Measurements from ENCODE around the gene CPB1.
"Not testable (repeated sequence)": the region's sequence is repeated elsewhere in the genome, so short reads cannot be mapped to it uniquely, and the experiment has no call there.

CPB1 gene

DNA sequence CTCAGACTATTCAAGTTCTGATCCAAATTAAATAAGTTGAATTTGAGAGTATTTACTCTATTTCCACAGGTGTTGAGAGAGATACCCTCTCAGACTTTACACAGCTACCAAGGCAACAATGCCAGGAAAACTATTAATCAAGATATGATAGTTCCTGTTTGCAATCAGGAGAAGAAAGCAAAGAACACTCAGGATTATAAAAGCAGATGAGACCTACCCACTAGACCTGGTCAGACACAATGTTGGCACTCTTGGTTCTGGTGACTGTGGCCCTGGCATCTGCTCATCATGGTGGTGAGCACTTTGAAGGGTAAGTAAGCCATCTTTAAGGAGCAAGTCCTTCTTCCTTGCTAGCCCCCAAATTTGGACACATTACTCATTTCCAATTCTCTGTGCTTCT, at the start of gene CPB1:
TSS of gene CPB1 (plus strand) at position 227 of the 400 bp plus-strand sequence. CDS start at position 240, 13 bp downstream.
- no peak for DNase-seq

DNA sequence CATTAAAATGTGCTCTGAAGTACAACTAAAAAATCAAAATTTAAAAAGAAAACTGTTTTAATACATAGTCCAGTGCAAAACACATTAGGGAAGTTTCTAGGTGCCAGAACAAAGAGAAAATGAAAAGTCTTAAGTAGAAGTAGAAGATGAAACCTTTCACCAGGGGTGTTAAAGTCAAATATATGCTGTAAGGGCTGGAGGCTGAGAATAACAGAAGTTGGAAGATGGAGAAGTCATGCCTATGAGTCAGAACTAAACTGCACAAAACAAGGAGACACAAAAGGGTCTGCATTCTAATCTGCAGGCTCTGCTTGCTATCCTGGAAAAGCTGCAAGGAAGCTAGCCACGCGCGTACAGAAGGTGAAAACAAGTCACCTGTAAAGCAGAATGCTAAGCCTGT, 48.7 kb upstream of the CPB1 start:
- DNase-seq: no peak

DNA sequence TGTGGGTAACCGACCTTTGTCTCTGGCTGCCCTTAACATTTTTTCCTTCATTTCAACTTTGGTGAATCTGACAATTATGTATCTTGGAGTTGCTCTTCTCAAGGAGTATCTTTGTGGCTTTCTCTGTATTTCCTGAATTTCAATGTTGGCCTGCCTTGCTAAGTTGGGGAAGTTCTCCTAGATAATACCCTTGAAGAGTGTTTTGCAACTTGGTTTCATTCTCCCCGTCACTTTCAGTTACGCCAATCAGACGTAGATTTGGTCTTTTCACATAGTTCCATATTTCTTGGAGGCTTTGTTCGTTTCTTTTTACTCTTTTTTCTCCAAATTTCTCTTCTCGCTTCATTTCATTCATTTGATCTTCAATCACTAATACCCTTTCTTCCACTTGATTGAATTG, 42.6 kb upstream of the CPB1 start:
- DNase-seq: not testable (repeated sequence)

DNA sequence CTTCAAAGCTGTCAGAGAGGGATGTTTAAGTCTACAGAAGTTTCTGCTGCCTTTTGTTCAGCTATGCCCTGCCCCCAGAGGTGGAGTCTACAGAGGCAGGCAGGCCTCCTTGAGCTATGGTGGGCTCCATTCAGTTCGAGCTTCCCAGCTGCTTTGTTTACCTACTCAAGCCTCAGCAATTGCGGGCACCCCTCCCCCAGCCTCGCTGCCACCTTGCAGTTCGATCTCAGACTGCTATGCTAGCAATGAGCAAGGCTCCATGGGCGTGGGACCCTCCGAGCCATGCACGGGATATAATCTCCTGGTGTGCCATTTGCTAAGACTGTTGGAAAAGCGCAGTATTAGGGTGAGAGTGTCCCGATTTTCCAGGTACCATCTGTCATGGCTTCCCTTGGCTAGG, 41.5 kb upstream of the CPB1 start:
- not testable (repeated sequence) for DNase-seq

DNA sequence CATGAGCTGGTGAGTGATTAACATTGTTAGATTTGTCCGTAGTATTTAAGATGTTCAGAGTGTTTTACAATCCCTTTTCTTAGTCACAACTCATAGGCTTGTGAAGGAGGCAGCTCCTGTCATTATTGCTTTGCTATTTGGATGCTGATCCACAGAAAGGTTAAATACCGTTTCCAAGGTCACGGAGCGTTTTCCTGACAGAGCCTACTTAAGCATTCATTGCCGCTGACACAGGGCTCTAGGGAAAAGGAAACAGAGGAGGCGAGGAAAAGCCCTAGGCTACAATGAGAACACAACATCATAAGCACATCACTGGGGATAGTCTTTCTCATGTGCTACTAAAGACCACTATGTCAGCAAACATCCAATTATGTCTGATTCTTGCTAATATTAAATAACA, 38.5 kb upstream of the CPB1 start:
- DNase-seq: no peak

DNA sequence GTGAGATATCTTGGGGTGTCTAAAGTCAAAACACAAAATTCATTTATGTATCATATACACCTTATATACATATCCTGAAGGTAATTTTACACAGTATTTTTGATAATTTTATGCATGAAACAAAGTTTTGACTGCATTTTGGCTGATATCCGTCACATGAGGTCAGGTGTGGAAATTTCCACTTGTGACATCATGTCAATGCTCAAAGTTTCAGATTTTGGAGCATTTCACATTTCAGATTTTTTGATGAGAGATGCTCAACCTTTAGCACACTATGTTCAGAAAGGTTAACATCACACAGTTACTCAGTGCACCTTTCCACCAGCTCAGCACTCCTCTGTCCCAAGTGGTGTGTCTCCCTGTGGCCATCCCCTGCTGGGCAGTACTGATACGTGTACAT, 37.7 kb upstream of the CPB1 start:
- no peak for DNase-seq

DNA sequence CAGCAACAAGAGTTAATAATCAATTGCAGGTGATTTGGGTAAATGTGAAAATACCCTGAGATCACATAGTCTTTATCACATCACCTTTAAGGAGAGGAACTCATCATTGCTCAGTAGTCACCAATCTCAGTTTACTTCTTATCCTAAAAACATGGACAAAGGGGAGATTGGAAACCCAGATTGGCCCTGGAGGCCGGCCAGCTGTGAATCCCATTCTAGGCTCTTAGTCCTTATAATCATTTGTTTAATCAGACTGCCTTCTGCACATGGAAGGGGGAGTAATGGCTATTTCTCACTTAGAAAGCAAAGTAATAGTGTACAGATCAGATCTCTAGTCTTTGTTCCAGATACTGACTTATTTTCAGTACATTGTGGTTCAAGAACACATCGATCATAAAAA, 37.2 kb upstream of the CPB1 start:
- no peak for DNase-seq

DNA sequence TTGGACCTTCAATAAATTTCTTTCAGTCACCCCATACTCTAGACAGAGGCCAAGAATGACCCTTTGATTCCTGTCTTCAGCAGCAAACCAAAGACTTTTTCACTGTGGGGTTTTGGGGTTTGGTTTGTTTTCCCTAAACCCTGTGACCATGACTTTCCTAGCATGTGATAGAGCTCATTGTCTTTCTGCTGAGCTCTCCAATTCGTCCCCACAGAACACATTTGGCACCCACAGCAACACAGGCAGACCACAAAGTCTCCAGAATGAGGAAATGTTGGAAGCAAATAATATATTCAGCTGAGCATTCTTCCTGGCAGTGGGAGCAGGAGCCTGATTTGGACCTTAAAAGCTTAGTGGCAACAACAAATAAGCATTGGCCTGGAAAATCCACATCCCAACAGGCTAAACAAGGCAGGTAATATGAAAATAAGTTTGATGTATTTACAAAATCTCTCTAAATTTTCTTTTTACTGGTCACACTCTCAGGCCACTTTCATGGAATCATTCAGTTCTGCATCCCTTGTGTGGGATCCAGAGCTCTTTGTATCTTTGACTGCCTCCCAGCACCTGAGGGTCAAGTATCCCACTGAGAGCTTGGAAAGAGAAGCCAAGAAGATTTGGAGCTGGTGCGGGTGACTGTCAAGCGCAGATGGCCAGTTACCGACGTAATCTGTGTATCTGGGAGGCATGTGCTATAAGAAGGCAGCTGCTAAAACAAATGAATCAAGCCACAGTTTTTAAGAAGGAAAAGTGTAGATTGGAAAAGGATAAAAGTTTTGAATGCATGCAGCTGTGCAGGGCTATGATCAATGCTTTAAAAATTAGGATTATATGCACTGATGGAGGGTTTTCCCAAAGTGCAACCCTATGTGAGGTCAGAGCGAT, 36.5 kb upstream of the CPB1 start:
- no peak for DNase-seq

DNA sequence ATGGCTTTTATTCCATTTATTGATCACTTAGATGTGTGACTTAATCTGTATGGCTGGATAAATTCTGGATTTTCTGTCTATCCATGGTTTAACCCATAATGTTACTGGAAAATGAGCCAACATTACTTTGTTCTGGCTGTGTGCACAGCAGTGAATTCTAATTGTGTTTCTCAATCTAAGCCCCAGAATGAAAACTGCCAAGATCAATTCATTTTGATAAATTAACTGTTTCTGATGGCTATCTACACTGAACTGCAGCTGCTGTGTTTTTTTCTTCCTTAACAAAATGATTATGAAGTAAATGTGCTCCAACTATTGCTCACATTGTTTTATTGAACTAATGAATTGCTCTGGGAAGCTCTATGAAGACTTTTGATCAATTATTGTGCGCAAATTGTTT, 35.7 kb upstream of the CPB1 start:
- no peak for DNase-seq

DNA sequence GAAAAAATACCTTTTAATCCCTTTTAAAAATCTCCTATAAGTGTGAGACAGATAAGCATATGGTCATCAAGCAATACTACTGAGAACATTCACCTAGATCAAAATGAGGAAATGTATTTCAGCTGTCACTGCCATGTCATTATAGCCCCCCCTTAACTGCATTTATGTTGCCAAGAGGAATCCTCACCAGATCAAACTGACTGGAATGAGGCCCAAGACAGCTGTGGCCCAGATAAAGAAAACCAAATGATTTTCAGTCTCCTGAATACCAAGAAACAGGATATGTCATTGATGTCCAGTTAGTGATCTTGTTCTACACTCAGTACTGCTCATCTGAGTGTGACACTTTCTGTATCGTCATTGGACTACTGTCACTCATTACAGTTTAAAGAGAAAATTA, 35.1 kb upstream of the CPB1 start:
- DNase-seq: no peak

DNA sequence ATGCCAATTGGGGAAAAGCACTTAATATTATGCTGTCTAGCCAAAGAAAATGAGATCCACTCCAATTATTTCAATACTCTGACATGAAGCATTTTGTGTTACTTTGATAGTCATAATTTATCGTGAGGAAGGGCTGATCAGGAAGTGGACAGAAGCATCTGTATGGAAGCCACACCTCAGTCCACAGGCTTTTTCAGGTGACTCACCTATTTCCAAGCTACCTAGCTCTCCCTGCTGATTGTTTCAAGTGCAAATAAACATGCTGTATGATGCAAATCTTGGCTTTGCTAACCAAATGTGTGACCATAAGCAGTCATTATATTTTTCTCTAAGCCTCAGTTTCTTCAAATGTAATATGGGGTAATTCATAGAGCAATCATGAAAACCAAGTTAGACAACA, 30.8 kb upstream of the CPB1 start:
- no peak for DNase-seq

DNA sequence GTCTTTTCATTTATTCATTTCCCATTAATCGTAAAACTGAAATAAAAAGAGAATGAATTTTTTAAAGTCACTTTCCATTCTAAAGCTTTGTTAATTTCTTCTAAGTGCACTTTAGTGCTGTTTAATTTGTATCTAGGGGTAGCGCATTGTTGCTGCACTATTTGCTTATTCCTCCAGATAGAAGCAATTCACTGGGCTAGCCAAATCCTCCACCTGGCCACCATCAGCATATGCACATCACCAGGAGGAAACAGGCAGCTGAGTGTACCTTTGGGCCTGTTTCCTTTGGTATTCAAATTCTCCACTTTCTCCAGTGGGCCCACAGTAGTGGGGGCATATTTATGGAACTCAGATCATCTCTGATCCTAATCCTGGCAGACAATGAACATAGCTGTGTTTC, 29.8 kb upstream of the CPB1 start:
- no peak for DNase-seq

DNA sequence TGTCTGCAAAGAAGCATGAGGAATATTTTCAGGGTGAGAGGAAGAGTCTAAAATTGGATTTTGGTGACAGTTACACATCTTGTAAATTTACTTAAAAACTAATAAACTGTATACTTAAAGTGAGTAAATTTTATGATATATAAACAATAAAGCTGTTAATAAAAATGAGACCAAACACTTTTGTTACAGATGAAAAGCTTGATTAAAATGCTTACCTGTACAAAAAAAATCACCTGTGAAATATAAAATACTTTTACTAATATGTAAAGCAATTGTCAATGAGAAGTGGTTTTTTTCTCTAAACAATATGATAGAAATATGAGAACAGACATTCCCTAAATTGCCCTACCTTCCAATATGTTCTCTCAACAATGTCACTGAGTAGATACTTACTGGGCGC, 27.2 kb upstream of the CPB1 start:
- no peak for DNase-seq

DNA sequence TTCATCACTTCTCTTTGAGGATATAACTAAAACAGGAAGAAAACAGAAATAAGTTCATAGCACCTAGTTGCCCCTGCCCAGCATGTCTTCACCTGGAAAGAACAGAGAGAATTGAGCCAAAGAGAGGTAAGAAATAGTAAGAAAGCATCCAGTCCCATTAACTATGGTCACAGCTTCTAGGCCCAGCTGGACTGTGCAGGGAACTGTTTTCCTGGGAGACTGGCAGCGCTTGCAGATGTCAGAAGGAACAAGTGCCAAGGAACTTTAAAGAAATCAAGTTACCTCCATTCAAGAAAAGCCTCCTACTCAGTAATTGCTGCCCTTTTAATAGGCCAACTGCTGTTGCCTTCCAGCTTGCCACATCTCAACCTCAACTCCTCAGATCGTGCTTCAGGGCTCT, 17.8 kb upstream of the CPB1 start:
- DNase-seq: no peak

DNA sequence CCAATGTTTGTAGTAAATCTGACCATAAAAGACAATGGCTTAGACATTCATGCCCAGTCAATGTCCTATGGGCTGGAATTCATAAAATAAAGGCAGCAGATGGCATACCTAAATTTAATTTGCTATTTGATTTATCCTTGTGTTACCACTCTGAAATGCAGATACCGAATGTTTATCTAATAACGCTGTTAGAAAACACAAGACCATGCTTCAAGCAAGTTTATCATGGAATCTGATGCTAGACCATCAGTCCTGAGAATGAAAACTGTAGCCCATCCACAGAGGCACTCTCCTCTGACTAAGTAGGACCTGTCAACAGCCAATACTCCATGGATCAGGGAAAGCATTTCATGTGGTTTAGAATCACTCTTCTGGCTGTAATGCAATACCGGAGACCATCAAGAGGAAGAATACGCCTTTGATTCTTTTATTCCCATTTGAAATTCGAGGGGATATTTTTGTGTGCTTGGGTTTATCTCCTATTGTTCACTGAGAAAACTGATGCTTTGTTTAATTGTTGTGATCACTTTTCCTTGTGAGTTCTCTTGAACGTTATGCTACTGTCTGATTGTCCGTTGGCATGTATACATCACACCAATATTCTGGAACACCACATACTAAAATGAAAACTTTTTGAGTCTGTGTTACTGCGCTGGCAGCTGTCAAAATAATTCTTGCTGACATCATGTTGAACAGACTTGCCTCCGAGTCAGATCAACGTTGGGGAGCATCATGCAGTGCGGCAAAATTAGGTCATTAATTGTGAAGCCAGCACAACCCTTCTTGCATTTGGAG, 12.1 kb upstream of the CPB1 start:
- DNase-seq: no peak

DNA sequence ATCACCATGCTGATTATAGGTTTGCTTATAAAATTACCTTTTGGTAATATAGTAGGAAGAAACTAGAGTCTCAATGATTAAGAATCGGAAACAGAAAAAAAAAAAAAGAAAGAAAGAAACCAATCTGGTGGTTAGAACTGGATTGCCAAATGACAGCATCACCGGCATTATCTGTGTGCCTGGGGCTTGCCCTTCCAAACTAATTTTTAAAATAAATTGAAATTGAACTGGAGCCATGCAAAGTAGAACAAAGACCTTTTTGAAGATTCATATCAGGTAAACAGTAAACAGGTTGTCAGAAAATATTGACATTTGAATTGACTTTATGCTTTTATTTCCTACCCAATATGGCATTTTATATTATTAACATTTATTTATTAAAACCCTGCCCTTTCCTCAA, 11.2 kb upstream of the CPB1 start:
- DNase-seq: no peak

DNA sequence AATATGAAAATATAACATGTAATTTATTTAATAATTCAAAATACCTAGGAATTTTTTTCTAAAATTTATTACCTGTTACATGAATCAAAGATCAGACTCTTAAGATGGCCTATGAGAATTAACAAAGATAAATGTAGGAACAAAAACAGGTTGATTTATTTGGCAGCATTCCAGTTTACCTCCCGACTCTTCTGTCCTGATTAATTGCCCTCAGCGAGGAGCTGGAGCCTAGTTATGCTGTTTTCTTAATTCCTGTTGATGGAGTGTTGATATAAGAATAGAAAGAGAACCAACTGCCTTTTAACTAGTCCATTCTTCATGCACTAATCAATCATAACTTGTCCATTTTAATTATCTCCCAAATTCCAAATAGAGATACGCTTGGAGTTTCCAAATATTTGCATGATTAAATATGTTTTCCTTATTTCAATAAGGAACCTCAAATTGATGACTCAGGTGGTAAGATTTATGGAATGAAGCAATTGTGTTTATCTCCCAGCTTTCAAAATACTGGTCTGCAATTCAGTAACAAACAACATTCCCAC, 10.6 kb upstream of the CPB1 start:
- DNase-seq: no peak

DNA sequence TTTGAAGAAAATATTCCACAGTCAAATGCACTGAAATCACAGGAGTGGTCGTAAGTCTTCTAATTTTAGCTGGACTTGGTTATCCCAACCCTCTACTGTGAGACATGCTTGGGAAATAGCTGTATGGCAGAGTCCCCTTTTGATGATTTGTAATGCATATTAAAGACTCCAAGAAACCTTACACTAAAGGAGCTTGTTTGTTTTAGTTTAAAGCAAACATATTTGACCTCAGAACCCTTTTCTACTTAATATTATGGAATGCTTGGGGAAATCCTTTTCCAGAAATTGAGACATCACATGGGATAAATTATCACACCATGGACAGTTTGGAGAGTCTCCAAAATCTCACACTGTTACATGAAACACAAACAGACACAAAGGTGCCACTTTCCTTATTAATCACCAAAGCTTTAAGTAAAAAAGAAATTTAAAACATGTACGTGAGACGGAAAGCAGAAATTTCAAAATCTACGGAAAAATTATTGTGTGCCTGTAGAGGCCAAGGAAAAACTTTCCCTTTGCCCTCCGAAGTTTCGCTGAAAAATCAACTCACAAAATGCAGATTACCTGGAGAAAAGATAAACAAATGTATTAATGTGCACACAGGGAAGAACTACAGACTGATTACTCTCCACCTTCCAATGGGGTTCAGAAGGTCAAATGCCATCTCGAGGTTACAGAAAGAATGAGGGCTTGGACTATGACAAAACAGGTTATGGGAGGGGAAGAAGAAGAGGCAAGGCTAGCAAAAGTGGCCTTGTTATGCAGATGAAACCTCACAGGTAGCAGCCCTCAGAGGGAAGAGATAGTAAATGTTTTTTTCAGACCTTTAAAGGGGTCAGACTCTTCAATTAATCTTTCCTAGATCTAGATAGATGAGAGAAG, 7.0 kb upstream of the CPB1 start:
- DNase-seq: no peak

DNA sequence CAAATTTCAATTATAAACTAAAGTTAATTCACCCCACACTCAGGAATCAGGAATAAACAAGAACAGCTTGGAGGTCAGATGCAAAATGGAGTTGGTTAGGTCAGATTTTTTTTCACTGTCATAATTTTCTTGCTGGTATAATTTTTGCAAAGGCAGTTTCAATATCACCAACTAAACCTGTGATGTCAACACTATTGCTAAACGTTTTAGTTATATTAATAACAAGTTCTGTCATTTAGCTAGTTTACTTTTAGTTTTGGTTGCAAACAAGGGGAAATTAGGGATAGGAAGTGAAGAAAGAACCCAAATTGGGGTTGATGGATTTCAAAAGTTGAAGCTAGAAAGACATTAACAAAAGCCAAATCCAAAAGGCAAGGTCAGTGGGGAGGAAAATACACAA, 4.6 kb upstream of the CPB1 start:
- no peak for DNase-seq

DNA sequence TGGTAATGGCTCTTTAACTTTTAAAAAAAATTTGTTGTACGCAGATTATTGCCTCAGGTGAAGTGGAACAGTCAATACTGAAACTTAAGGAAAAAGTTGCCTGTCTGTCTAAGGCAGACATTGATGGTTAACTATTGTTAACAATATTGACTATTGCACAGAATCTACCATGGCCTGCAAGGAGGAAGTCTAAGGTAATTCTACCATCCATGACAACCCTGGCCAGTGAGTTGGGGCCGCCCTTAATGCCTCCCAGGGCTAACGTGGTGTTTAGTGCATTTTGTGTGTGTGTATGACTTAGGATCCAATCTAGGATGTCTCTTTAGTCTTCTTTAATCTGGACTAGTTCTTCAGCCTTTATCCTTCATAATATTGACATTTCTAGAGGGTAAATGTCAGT, 2.1 kb upstream of the CPB1 start:
- DNase-seq: no peak

DNA sequence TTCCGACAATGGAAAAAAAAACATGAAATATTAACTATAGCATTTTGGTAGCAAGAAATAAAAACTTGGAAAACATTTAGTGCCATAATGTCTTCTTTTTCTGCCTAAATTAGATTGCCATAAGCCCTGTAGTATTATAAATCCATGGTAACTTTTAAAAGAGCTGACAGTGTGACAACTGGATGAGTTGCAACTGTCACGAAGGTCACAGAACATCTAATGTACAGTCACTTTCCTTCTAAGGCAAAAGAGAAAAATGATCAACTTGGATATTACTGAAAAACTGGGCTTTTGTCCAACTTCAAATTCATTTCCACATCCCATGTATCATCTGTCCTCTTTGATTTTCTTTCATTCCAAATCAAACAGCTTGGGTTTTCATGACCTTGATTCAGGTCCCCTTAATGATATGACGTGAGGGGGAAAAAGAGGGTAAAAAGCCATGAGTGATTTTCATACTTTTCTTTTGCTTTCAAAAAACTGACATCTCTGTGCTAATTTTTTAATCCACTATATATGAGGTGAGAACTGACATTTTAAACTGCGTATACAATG, 602 bp downstream of the CPB1 start:
- no peak for DNase-seq

DNA sequence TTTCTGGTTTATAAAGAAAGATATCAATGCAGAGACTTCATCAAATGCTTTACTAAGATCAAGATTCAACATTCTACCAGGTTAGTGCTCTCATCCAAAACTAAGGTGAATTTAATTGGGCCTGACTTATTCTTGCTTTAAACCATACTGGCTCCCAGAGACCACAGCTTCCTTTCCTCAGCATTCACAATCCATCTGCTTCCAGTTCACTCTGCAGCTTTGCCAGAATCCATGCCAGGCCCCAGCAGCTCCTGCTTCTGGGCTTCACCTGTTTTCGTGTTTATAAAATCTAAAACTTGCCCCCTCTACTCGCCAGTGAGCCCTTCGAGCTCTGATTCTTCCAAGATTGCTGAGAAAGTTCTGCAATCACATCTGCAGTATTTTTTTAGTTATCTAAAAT, 2.3 kb downstream of the CPB1 start:
- DNase-seq: no peak

DNA sequence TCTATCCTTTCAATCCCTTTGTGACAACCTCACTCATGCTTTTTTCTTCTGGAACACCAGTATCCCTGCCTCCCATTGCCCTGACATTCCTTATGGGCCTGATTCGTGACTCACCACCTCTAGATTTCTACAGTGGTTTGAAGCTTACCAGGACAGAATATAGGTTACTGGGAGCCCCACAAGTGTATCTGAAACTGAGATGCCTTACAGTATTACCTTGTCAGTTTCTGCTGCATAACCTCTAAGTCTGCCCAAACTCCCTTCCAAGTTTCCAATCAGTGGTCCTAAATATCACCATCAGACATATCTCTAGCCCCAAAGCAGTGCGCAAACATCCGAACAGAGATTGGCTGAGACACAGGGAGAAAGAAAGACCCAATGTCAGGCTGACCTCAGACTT, 5.6 kb downstream of the CPB1 start:
- DNase-seq: no peak

Measured in activated CD4-positive, alpha-beta T cell treated with anti-CD3 and anti-CD28 coated beads for 48 hours (primary cell).